Loucy (cell line): ENCODE measurements around the gene TTI1.

ENCODE experiments used
- EZH2phosphoT487 ChIP-seq: fragments of 200-600 bp; IDR thresholded peaks from 2 replicates; pipeline ENCODE4 v1.6.1; 2018; ENCODE audit warnings: antibody characterized with exemption, mild to moderate bottlenecking, moderate library complexity, borderline replicate concordance
- TF ChIP-seq, protein P1 (sequence below): fragments of 200-600 bp; sonication (generic); conservative IDR thresholded peaks from 2 replicates; pipeline ENCODE4 v1.5.1; 2014; ENCODE audit warnings: mild to moderate bottlenecking, antibody characterized with exemption, low read length

DNA sequence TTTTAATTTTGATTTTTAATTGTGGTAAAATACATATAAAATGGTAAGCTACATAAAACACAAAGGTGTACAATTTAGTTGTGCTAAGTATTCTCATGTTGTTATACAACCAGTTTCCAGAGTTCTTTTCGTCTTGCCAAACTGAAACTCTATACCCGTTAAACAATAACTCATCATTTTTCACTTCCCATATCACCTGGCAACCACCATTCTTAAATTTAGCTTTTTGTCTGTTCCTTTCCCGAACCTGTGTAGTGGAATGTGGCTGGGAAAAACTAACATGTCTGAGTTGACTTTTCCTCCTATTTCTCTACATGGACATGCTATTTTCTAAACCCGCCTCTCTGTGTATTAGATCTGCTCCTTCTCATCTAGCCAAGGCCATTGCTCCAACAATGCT, 27.9 kb upstream of the TTI1 start:
- TF ChIP-seq, protein P1, sequence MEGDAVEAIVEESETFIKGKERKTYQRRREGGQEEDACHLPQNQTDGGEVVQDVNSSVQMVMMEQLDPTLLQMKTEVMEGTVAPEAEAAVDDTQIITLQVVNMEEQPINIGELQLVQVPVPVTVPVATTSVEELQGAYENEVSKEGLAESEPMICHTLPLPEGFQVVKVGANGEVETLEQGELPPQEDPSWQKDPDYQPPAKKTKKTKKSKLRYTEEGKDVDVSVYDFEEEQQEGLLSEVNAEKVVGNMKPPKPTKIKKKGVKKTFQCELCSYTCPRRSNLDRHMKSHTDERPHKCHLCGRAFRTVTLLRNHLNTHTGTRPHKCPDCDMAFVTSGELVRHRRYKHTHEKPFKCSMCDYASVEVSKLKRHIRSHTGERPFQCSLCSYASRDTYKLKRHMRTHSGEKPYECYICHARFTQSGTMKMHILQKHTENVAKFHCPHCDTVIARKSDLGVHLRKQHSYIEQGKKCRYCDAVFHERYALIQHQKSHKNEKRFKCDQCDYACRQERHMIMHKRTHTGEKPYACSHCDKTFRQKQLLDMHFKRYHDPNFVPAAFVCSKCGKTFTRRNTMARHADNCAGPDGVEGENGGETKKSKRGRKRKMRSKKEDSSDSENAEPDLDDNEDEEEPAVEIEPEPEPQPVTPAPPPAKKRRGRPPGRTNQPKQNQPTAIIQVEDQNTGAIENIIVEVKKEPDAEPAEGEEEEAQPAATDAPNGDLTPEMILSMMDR = no peak
- TF ChIP-seq EZH2phosphoT487 = no peak
